ENCODE data around the gene CEP290.

CEP290 gene

GRCh38 chr12:88141774-88142609 lies at the start of gene CEP290, which contains the start of gene TMTC3:
TSS of gene CEP290 (minus strand) at chr12:88142088. CDS start at chr12:88141307, 781 bp downstream.
TSS of gene TMTC3 (plus strand) at chr12:88142307. CDS start at chr12:88148316, 6,009 bp downstream.
- peak; percentile 98 for DNase-seq

DNA sequence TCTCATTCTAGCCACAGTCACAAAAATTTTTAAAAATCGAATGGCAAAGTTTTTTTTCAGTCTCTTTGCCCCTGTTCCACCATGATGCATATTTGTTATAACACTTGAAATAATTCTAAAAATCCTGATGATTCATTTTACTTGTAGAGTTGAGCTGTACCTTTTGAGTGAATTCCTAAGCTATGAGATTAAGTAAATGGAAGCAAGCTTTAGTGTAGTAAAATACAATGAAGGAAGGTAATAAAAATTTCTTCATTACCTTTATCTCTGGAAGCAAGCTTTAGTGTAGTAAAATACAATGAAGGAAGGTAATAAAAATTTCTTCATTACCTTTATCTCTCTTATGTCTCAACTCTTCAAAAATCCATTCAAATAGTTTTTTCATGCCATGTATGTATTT lies 46.3 kb upstream of the CEP290 start:
- no peak for DNase-seq

DNA sequence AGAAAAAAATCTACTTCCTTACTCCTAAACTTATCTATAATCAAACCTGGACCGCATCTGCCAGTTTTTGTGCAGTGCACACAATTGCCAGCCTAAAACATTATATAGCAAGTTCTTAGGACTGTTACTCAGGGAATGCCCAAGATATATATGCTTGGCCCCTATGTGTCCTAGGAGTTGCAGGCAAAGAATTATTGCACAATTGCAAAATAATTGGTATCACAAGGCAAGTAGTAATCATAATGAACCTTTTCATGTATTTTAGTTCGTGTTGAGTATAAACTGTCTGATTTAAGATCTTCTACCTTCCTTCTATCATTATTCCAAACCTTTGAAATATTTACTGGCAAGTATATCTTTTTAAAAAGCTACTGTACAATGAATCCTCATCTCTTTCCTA lies 45.7 kb upstream of the CEP290 start:
- no peak for DNase-seq

- no peak for DNase-seq
Measured at GRCh38 chr12:88185988-88186387, 44.1 kb upstream of the CEP290 start.

DNA sequence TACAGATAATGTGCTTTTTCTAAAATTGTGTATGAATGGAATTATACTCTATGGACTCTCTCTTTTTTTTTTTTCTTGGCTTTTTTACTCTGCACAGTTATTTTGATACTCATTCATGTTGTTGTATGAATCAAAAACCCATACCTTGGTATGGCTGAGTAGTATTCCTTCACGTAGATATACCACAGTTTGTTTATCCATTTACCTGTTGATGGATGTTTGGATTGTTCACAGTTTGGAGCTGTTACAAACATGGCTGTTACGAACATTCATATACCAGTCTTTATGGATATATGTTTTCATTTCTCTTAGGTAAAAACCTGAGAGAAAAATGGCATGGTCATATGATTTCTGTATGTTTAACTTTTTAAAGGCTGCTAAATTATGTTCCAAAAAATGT lies 43.4 kb upstream of the CEP290 start:
- no peak for DNase-seq

DNA sequence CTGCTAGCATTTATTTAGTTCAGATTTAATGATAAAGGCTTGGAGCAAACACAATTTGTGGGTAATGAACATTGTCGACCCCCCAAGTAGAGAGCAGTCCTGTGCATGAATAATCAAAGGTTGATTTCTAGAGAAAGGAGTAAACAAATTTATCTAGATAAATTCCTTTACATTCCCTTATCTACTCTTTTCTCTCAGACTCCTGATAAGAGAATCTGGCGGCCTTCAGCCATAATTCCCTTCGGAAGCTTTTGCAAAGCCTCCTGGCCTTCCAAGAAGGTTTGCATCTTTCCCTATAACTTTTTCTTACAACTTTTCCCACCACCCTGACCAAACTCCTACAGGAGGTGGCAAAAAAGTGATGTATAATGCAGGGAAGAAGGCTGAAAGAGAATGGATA lies 42.3 kb upstream of the CEP290 start:
- DNase-seq = no peak

- DNase-seq = no peak
Measured at GRCh38 chr12:88182416-88182815, 40.5 kb upstream of the CEP290 start.

DNA sequence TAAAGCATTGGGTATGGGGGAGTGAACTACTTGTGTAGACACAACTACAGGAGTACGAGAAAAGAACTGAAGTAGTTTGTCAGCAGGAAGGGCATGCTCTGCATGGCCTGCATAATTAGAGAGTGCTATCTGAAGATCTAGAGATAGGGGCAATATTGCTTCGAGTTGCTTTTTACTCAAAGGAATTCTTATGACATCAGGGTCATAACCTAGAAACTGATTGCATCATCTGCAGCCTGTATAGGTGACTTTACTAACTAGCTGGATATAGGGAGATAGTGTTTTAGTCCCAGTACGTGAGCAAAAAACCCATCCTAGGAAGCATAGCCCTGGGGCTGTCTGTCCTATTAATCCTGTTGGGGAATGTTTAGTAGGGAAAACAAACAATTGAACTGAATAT lies 40.0 kb upstream of the CEP290 start:
- DNase-seq = no peak

GRCh38 chr12:88179436-88180014 lies 37.6 kb upstream of the CEP290 start:
- no peak for DNase-seq

- DNase-seq = no peak
Measured at GRCh38 chr12:88175544-88175943, 33.7 kb upstream of the CEP290 start.

- DNase-seq = no peak
Measured at GRCh38 chr12:88172844-88173407, 31.0 kb upstream of the CEP290 start.

GRCh38 chr12:88167384-88167783 lies 25.5 kb upstream of the CEP290 start:
- DNase-seq = no peak

GRCh38 chr12:88166179-88166578 lies 24.3 kb upstream of the CEP290 start:
- DNase-seq = no peak

DNA sequence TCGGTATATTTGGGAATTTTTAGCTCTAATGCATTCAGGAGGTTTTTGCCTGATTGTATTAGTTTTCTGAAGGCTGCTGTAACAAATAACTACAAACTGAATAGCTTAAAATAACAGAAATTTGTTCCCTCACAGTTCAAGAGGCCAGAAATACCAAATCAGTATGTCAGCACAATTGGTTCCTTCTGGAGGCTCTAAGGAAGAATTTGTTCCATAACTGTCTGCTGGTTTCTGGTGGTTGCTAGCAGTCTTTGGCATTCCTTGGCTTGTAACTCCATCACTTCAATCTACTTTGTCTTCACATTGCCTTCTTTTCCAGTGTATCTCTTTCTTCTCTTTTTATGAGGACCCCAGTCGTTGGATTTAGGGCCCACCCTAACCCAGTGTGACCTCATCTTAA lies 21.5 kb upstream of the CEP290 start:
- no peak for DNase-seq

DNA sequence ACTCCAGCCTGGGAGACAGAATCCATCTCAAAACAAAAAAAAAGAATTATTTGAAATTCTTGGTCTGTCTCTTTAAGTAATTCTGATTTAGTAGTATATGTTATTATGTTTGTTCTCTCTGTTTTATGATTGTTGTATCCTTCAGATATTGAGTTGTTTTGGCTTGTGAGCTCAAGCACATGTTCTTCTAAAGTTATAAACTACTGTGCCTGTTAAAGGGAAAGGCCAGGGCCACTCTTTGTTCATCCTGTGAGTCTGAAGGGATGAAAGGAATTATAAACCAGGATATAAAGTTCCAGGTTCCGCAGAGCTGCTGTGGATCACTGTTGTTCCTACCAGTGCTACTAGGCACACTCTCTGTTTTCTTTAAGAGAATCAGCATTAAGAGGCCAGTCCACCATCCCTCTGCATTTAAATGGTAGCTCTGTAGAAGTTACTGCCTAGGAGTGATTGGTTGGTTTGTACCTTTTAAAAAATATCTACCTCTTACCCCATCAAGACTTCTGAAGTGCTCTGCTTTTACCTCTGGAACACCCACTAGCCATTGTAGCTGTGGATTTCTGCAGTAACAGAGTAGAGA lies 14.3 kb upstream of the CEP290 start:
- no peak for DNase-seq

DNA sequence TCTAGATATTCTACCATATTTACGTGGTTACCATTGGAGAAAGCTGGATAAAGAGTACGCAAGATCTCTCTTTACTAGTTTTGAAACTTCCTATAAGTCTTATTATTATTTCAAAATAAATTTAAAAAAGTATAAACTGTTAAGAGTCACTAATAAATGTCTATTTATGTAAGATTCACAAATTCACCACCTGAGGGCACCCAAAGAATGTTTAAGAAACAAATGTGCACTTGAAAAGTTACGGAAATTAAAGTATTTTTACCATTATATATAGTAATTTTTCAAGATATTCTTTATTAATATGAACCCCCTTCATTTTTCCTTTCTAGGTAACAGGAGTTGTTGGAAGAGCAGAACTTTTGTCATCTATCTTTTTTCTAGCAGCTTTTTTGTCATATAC lies 12.1 kb upstream of the CEP290 start:
- peak; percentile 9 to 29 for DNase-seq

DNA sequence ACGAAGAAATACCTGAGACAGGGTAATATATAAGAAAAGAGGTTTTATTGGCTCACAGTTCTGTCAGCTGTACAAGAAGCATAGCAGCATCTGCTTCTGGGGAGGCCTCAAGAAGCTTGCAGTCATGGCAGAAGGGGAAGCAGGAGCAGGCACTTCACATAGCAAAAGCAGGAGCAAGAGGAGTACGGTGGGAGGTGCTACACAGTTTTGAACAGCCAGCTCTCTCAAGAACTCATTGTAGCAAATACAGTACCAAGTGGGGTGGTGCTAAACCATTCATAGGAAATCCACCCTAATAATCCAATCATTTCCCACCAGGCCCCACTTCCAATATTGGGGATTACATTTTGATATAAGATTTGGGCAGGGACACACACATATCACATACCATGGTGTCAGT lies 8.2 kb upstream of the CEP290 start:
- DNase-seq = no peak

- no peak for DNase-seq
Measured at GRCh38 chr12:88145567-88146505, 3.9 kb upstream of the CEP290 start.

- DNase-seq = no peak
Measured at GRCh38 chr12:88144546-88145468, 2.9 kb upstream of the CEP290 start.

GRCh38 chr12:88144037-88144436 lies 2.1 kb upstream of the CEP290 start:
- DNase-seq = no peak

GRCh38 chr12:88142610-88142991 lies 713 bp upstream of the CEP290 start:
- no peak for DNase-seq

GRCh38 chr12:88141425-88141773 lies 489 bp downstream of the CEP290 start:
- DNase-seq = no peak
